HG02610 (cell line): Measurements from ENCODE around the gene CCDC3.
"Not testable (repeated sequence)": the region's sequence is repeated elsewhere in the genome, so short reads cannot be mapped to it uniquely, and the experiment has no call there.

Experiments
- ATAC-seq: cut with Tn5 transposase; IDR thresholded peaks from one replicate; pipeline ENCODE4 v1.9.1; 2021; ENCODE audit warnings: mild to moderate bottlenecking, moderate library complexity; ENCODE audit not compliant: unreplicated experiment

CCDC3 gene

GRCh38 chr10:12896251-12896650 is 105.3 kb downstream of the CCDC3 start:
- ATAC-seq, result no peak

- ATAC-seq, result no peak
Observed at GRCh38 chr10:12892924-12893323, 108.6 kb downstream of the CCDC3 start.

- no peak for ATAC-seq
Observed at GRCh38 chr10:12890958-12891357, 110.6 kb downstream of the CCDC3 start.

- no peak for ATAC-seq
Observed at GRCh38 chr10:12888470-12888869, 113.0 kb downstream of the CCDC3 start.

GRCh38 chr10:12887780-12888179 is 113.7 kb downstream of the CCDC3 start:
- ATAC-seq, result no peak

GRCh38 chr10:12884851-12885250 is 116.7 kb downstream of the CCDC3 start:
- no peak for ATAC-seq

- ATAC-seq, result no peak
Observed at GRCh38 chr10:12880423-12880822, 121.1 kb downstream of the CCDC3 start.

GRCh38 chr10:12877150-12877549 is 124.4 kb downstream of the CCDC3 start:
- ATAC-seq, result no peak

- ATAC-seq, result no peak
Observed at GRCh38 chr10:12876266-12876665, 125.2 kb downstream of the CCDC3 start.

- ATAC-seq, result no peak
Observed at GRCh38 chr10:12875100-12875499, 126.4 kb downstream of the CCDC3 start.

GRCh38 chr10:12874501-12874900 is 127.0 kb downstream of the CCDC3 start:
- ATAC-seq, result no peak

GRCh38 chr10:12873172-12873571 is 128.3 kb downstream of the CCDC3 start:
- ATAC-seq, result no peak

GRCh38 chr10:12872577-12872976 is 128.9 kb downstream of the CCDC3 start:
- ATAC-seq, result no peak

- no peak for ATAC-seq
Observed at GRCh38 chr10:12869427-12869826, 132.1 kb downstream of the CCDC3 start.

GRCh38 chr10:12868229-12868628 is 133.3 kb downstream of the CCDC3 start:
- ATAC-seq, result no peak

- not testable (repeated sequence) for ATAC-seq
Observed at GRCh38 chr10:12865515-12865914, 136.0 kb downstream of the CCDC3 start.

GRCh38 chr10:12862459-12862858 is 139.1 kb downstream of the CCDC3 start:
- ATAC-seq, result no peak

GRCh38 chr10:12854988-12855387 is 146.5 kb downstream of the CCDC3 start:
- ATAC-seq, result no peak

- ATAC-seq, result no peak
Observed at GRCh38 chr10:12852687-12853086, 148.8 kb downstream of the CCDC3 start.

GRCh38 chr10:12849319-12850181 is 152.0 kb downstream of the CCDC3 start:
- no peak for ATAC-seq

- ATAC-seq, result no peak
Observed at GRCh38 chr10:12848439-12849173, 152.9 kb downstream of the CCDC3 start.

GRCh38 chr10:12847361-12847975 is 154.0 kb downstream of the CCDC3 start:
- ATAC-seq, result no peak
